GM21825 (cell line): ENCODE data around the gene KIRREL3.

Source experiments
- ATAC-seq: cut with Tn5 transposase; IDR thresholded peaks from one replicate; pipeline ENCODE4 v1.9.1; 2021; ENCODE audit warnings: mild to moderate bottlenecking, moderate library complexity; ENCODE audit not compliant: unreplicated experiment

KIRREL3 gene

GRCh38 chr11:126800009-126800408 is 200.6 kb downstream of the KIRREL3 start:
- ATAC-seq: no peak

DNA sequence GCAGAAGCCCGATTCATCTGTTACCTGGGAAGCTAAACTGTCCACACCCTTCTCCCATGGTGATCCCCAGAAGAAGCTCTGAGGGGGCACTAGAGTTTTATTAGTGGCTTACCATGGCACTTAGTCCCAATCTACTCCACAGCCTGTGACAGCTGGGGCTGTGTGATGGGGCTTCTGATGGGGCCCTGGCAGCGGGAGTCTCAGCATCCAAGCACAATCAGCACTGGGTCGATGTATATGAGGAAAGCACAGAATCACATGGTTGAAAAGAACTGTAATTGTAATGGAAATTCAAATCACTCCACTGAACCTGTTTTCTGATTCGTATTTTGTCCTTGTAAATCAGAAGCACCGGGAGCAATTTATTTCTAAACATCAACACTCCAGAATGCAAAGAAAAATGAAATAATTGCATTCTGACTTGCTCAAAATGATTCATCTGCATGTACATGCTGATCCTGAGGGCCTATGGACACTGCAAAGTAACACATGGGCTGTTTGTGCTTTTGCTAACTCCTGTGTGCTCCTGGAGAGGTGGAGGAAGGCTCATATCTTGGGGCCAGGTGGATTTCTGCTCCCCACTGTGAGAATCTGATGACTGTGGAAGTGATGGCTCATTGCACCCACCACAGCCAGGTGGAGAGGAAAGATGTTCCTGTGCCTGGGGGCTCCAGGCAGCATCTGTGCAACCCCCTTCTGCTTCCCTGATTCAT is 203.0 kb downstream of the KIRREL3 start:
- no peak for ATAC-seq

DNA sequence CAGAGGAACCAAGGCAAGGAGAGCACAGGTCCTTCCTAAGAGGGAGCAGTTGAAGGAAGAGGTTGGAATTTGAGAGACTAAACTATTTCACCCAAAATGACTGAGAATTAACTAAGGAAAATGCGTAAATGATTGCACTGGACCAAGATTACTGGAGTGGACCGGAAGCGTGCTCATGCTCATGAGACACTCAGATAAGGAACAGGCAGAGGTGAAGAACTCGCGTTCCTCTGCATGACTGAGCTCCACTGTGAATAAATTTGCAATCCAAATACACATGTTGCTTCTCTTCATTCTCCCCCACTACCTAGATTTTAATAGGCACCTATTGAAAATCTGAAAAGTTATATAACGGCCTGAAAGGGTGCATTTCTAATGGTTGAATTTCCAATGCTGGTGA is 207.0 kb downstream of the KIRREL3 start:
- ATAC-seq: no peak

DNA sequence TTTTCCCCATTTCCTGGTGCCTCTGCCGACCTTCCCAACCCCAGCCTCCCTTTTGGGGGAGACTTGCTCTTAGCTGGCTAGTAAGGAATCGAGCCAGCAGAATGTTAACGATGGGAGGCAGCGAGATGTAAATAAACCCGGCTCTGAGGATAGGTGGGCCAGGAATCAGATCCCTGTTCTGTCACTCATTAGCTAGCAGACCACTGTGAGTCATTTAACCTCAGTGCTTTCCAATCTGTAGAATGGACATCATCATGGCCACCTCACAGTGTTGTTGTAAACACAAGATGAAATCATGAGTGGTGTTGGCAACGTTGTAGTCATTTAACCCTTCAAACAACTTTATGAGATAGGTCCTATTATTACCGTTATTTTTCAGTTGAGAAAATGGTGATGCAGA is 208.6 kb downstream of the KIRREL3 start:
- no peak for ATAC-seq

DNA sequence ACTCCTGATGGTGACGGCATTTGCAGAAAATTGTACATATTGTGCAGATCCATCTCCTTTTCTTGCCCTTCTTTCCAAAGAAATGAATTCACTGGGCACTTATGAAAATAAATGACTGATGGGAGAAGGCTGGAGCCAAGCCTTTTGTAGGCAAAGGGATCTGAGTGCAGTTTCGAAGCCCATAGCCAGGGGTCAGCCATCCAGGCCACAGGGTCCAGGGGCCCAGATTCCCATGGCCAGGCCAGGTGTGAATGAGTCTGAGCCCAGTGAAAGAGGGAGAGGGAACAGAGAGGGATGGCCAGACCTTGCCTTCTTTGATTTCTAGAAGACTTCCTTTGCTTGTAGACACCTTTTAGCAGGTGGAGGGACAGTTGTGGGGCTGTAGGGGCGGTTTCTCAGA is 209.1 kb downstream of the KIRREL3 start:
- ATAC-seq: no peak

DNA sequence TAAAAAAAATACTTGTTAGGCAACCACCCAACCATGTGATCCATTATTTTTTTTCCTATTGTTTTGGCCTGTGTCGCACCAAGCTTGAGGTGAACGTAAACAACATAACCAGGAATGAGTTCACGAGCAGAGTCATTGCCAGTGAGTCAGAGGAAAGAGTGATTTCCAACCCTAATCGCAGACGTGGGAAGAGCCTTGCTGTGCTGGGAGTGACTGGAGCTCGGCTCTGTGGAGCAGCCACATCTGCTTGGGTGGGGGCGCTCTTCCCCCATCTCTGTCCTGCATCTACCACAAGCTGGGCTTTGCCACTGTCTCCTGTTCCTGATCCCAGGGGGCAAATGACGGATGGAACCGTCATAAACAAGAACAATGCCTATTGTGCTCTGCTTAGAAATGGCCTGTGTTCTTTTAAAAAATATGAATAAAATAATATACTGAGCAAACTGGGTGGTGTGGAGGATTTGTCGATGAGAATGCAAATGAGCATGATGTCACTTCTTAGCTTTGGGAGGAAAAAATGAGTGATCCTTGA is 210.0 kb downstream of the KIRREL3 start:
- no peak for ATAC-seq

DNA sequence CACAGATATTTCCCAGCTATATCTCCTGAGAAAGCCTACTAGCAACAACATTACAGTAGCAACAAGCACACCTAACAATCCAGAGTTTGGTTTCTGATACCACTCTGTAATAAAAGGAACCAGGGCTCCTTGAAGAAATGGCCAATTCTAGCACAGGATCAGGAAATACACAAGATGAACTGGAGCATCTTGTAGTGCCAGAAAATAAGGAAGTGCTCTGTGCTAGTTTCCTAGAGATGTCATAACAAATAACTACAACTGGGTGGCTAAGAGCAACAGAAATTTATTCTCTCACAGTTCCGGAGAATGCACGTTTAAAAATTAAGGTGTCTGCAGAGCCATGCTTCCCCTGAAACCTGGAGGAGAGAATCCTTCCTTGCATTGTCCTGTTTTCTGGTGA is 217.8 kb downstream of the KIRREL3 start:
- no peak for ATAC-seq

GRCh38 chr11:126781942-126782341 is 218.6 kb downstream of the KIRREL3 start:
- no peak for ATAC-seq

GRCh38 chr11:126776119-126776518 is 224.5 kb downstream of the KIRREL3 start:
- no peak for ATAC-seq

DNA sequence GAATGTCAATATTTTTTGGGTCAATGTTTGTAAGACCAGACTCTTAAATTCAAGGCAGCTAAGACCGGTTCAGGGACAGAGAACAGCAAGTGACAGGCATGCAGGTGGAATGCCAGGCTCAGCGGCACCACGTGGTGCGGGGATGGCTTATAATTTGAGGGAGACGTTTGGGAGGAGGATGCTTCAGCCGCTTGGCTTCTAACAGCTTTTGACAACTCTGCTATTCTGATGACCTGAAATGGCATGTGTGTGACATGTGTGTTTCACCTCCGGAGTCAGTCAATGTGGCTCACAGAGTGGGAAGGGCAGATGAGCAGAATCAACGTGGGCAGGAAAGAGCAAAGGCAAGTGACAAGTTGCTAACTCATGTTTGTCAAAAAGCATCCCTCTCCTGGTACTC is 228.3 kb downstream of the KIRREL3 start:
- ATAC-seq: no peak

DNA sequence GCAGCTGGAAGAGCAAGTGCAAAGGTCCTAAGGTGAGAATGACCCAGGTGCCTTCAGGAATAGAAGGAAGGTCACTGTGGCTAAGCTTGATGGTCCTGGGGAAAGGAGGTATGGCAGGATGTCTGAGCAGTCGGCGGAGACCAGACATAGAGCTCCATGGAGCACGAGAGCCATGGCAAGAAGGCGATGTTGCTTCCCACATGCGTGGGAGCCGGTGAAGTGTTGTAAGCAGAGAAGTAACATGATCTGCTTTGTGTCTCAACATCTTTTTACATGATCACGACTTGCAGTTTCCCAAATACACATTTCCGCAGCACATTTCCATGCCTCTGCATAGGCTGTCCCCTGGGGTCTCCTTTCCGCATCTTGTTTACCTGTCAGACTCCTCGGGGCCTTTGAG is 231.9 kb downstream of the KIRREL3 start:
- no peak for ATAC-seq

- ATAC-seq: no peak
Measured at GRCh38 chr11:126766440-126766839, 234.1 kb downstream of the KIRREL3 start.

DNA sequence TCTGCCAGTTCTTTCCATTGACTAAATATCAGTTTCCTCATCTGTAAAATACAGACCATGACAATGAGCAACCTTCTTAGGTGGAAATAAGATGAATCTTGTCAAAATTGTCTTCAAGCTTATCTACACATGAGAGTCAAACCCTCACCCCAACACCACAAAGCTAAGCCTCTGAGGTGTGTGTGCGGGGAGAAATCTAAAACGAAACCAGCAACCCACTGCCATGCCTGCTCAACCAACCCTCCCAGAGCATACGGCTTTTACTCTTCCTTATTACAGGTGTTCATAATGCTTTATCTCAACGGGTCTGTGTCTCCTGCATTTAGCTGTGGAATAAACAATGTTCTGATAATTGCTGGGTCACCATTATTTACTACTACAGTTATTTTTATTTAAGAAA is 235.4 kb downstream of the KIRREL3 start:
- no peak for ATAC-seq

GRCh38 chr11:126764231-126764630 is 236.3 kb downstream of the KIRREL3 start:
- no peak for ATAC-seq

DNA sequence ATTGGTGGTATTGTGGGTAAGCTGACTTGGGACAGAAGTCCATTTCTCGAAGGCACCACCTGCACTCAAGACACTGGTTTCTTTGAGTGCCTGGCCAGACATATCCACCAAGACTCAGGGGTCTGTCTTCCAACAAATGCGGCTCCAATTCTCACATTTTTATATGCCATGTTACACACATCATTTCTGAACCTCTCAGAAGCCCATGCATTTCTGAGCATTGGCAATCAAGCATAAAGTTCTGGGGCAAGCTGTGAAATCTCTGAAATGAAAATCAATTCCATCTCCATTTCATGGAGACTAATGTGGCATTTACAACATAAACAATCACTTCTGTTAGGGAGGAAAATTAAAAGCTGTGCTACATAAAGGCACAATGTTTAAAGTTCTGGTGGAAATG is 243.7 kb downstream of the KIRREL3 start:
- no peak for ATAC-seq

DNA sequence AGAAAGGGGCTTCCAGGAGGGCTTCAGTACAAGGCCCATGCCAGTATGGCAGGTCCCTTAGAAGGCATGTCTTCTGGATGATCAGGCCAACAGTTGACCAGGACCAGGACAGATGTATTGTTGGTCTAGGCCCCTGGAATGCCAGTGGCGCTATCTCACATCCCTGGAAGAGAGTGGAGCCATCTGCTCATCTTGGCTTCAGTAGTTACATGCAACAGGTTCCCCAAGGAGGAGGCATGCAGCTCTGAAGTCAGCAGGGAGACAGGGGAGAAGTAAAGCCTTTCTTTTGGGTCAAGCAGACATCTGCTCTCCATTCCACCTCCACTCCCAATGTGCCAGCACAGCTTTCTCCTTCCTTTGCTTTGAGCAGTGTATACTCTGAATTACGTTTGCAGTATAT is 244.1 kb downstream of the KIRREL3 start:
- no peak for ATAC-seq

DNA sequence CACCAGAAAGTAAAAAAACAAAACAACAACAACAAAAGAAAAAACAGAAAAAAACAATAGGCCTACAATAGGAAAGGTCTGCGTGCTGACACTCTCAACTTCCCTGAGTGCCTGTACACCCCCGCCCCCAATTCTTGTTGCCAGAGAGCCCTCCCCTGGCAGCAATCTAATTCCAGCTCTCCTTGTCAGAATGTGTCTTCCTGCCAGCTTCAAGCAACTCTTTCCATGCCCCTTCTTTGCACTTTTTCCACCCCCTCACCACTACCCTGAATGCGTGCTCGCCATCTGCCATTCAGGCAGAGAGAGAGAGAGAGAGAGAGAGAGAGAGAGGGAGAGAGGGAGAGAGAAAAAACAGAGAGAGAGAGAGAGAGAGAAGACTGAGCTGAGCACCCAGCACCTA is 245.0 kb downstream of the KIRREL3 start:
- no peak for ATAC-seq

DNA sequence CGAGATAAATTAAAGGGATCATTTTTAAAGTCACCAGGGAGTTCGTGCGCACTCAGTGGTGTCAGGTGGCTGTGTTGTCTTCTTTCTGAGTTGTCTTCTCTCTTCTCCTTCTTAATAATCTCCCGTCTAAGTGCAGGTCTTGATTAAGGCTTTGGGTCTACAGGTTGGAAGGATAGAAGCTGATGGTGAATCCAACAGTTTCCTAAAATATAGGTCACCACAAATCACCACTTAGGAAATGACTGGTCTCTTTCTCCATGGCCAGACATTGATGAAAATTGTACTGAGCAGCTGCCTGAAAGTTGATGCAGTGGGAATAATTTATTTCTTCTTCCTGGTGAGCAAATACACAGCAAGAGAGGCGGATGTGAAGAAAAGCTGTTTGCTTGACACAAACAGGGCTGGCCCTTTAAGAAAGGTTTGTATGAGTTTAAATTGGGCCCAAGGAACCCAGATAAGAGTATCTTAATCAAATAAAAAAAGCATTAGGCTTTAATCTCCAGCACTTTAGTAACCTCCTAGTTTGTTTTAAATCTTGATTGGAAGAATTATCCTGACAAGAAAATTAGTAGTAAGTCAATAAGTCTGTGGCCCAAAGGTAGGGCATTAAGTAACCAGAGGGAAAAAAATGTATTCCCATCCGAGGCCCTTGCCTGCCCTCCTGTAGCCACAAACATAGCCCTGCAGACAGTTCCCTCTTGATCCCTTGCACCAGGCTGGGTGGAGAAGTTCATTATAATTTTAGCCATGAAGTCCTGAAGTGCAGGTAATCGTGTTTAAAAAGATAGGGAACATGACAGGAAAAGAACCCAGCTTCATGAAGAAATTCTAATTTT is 245.8 kb downstream of the KIRREL3 start:
- no peak for ATAC-seq

- ATAC-seq: no peak
Measured at GRCh38 chr11:126753990-126754389, 246.6 kb downstream of the KIRREL3 start.

DNA sequence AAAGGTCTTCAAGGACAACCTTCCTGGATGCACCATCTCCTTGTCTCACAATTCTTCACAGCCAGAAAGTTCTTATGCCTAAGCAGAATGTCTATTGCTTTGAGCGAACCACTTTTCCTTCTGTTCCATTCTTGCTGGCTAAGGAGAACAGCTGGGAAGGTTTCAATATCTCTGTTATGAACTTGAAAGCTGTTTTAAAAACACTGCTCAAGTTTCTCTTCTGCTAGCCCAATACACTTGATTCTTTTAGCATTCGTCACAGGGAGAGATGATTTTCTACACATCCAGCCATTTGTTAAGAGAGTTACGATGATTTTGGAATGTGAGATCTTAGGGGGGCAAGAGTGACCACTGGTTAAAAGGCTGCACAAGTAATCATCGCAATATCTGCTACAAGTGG is 249.3 kb downstream of the KIRREL3 start:
- no peak for ATAC-seq

DNA sequence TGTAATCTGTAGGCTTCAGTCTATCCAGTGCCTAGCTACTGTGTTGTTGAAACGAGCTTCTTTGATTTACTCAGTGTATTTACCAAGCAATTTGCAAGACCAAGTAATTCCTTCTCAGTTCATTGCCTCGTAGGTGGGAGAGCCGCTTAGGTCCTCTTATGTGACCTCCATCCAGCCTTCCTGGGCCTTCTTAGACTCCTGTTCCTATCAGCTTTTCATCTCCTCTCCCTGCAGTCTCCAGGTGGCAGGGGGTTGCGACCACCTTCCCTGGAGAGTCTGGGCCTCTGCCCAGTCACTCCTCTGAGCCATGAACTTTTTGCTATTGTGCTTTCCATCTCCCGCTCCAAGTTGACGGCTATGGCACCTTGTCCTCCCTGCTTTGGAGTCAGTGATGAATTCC is 251.8 kb downstream of the KIRREL3 start:
- ATAC-seq: no peak

DNA sequence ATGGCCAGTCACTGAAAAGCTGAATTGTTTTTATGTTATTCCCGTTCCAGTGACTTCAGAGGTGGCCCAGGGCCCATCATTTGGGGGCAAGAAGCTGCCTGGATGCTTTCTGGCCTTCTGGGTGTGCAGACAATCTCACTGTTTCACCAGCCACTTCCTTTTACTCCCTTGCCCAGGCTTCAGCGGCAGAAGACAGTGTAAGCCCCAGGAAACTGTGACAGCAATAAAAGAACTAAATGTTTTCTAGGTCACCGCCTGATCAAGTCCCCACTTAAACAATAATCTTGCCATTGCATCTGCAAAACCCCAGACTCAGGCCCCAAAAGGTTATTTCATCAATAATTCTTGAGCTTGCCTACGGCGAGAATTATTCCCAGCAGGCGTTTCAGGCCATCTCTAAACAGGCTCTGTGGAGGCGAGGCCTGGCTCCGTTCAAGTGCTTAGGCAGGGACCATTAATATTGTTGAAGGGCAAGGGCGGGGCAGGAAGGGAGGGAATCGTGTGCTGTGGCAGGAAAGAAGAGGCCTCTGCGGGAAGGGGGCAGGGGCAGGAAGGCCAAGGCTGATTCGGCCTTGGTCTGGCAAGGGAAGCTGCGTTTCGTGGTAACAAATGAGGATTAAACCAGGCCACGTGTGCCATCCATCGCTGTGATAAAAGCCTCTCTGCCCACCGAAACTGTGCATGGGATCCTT is 252.3 kb downstream of the KIRREL3 start:
- ATAC-seq: no peak
